HG03565 (cell line): ENCODE results near the gene OR2AT4.
"Not testable (repeated sequence)": the region's sequence is repeated elsewhere in the genome, so short reads cannot be mapped to it uniquely, and the experiment has no call there.

Source experiments
- ATAC-seq: cut with Tn5 transposase; IDR thresholded peaks from one replicate; pipeline ENCODE4 v1.9.1; 2021; ENCODE audit warnings: mild to moderate bottlenecking, moderate library complexity; ENCODE audit not compliant: unreplicated experiment

OR2AT4 gene

GRCh38 chr11:75103380-75104026 lies 6.8 kb upstream of the OR2AT4 start:
- no peak for ATAC-seq

GRCh38 chr11:75101424-75102128 lies 4.9 kb upstream of the OR2AT4 start:
- no peak for ATAC-seq

- ATAC-seq: peak; percentile 84
Measured at GRCh38 chr11:75100314-75100713, 3.6 kb upstream of the OR2AT4 start.

GRCh38 chr11:75099635-75100034 lies 3.0 kb upstream of the OR2AT4 start:
- ATAC-seq: no peak

- ATAC-seq: not testable (repeated sequence)
Measured at GRCh38 chr11:75098835-75099439, 2.3 kb upstream of the OR2AT4 start.

- not testable (repeated sequence) for ATAC-seq
Measured at GRCh38 chr11:75098181-75098580, 1.5 kb upstream of the OR2AT4 start.

- ATAC-seq: no peak
Measured at GRCh38 chr11:75097173-75097557, 489 bp upstream of the OR2AT4 start.

GRCh38 chr11:75094382-75094781 lies 2.3 kb downstream of the OR2AT4 start:
- not testable (repeated sequence) for ATAC-seq

GRCh38 chr11:75090671-75091177 lies 6.0 kb downstream of the OR2AT4 start:
- ATAC-seq: no peak

- no peak for ATAC-seq
Measured at GRCh38 chr11:75087319-75088305, 9.1 kb downstream of the OR2AT4 start.

- no peak for ATAC-seq
Measured at GRCh38 chr11:75084883-75085282, 11.8 kb downstream of the OR2AT4 start.

GRCh38 chr11:75083217-75083605 lies 13.5 kb downstream of the OR2AT4 start:
- no peak for ATAC-seq

GRCh38 chr11:75082601-75083216 lies 14.0 kb downstream of the OR2AT4 start:
- no peak for ATAC-seq

- ATAC-seq: no peak
Measured at GRCh38 chr11:75079546-75079945, 17.1 kb downstream of the OR2AT4 start.

- ATAC-seq: no peak
Measured at GRCh38 chr11:75078233-75078632, 18.4 kb downstream of the OR2AT4 start.

- no peak for ATAC-seq
Measured at GRCh38 chr11:75077316-75077715, 19.4 kb downstream of the OR2AT4 start.

- ATAC-seq: no peak
Measured at GRCh38 chr11:75076671-75077070, 20.0 kb downstream of the OR2AT4 start.

GRCh38 chr11:75073459-75074190 lies 23.1 kb downstream of the OR2AT4 start:
- no peak for ATAC-seq

- no peak for ATAC-seq
Measured at GRCh38 chr11:75072582-75072981, 24.1 kb downstream of the OR2AT4 start.

GRCh38 chr11:75069473-75069872 lies 27.2 kb downstream of the OR2AT4 start:
- no peak for ATAC-seq
